ENCODE measurements around the gene C8G.

The C8G gene

GRCh38 chr9:136921307-136921706 is 23.7 kb upstream of the C8G start:
- no peak for DNase-seq

GRCh38 chr9:136921718-136922117 is 23.3 kb upstream of the C8G start:
- DNase-seq = no peak

- DNase-seq = no peak
These were observed 22.5 kb upstream of the C8G start for GRCh38 chr9:136922540-136922939.

GRCh38 chr9:136923881-136924280 is 21.2 kb upstream of the C8G start:
- no peak for DNase-seq

GRCh38 chr9:136925414-136926153 is 19.5 kb upstream of the C8G start:
- DNase-seq = no peak

GRCh38 chr9:136926154-136926704 is 18.8 kb upstream of the C8G start:
- DNase-seq = no peak

- DNase-seq = no peak
These were observed 18.3 kb upstream of the C8G start for GRCh38 chr9:136926749-136927148.

GRCh38 chr9:136927343-136928271 is 17.4 kb upstream of the C8G start:
- DNase-seq = peak; percentile 42

GRCh38 chr9:136928591-136928990 is 16.5 kb upstream of the C8G start:
- DNase-seq = peak; percentile 75

- DNase-seq = no peak
These were observed 15.0 kb upstream of the C8G start for GRCh38 chr9:136930014-136930413.

GRCh38 chr9:136931611-136932130 is 13.4 kb upstream of the C8G start:
- peak; percentile 43 for DNase-seq

- no peak for DNase-seq
These were observed 10.8 kb upstream of the C8G start for GRCh38 chr9:136934277-136934676.

GRCh38 chr9:136935651-136936050 is 9.4 kb upstream of the C8G start:
- DNase-seq = peak; percentile 32

- DNase-seq = no peak
These were observed 8.3 kb upstream of the C8G start for GRCh38 chr9:136936645-136937170.

GRCh38 chr9:136937186-136938001 is 7.6 kb upstream of the C8G start:
- no peak for DNase-seq

GRCh38 chr9:136939431-136939995 is 5.5 kb upstream of the C8G start:
- DNase-seq = no peak

- no peak for DNase-seq
These were observed 5.0 kb upstream of the C8G start for GRCh38 chr9:136939996-136940525.

GRCh38 chr9:136940526-136941230 is 4.4 kb upstream of the C8G start:
- DNase-seq = no peak

- DNase-seq = no peak
These were observed 3.6 kb upstream of the C8G start for GRCh38 chr9:136941231-136942111.

Measured in suppressor macrophage treated with lipopolysaccharide for 4 hours (primary cell).